ENCODE results near the gene LTB4R2.

The LTB4R2 gene

DNA sequence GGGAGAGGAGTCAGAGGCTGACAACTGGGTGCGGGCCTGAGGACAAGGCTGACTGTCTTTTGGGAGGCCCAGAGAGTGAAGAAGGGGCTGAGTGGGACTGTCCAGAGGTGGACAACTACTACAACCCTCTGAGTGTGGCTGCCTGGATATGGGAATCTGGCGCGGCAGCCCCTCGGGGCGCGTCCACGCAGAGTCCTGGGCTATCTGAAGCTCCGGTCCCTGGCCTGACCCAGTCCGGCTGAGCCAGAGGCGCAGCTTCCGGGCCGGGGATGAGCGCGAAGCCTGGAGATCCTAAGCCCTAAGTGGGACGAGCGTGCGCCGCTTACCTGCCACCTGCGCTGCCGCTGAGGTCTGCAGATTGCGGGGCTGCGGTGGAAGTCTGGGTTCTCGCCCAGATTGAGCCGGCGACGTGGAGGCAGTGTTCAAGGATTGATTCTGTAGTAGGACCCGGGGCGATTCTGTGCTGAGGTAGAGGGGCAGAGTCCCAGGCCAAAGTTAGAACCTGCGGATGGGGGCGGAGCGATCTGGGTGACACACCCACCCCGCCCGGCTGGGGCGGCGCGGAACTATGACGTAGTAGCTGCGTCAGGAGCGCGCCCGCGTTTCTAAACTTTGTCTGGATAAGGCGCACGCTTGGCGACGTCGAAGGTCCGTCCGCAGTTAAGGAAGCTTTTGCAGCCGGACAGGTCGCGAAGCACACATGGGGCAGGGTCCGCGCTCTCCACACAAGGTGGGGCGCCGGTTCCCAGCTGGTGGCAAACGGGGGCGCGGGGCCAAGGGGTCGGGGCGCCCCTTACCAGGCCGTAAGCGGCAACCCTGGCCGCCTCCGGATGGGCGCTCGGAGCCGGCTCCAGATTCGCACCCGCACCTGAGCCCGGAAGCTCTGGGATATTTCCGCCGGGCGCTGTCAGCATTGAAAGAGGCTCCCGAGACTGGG, 10.4 kb upstream of the LTB4R2 start, which contains the start of the genes DHRS1 and NOP9:
DHRS1 (minus strand) TSS at position 526 of the 937 bp plus-strand sequence. CDS start 674 bp downstream, outside the sequence.
NOP9 (plus strand) TSS at position 596 of the 937 bp plus-strand sequence; CDS start at position 701, 105 bp downstream.
- TF ChIP-seq ZNF274 (IDR thresholded peaks at IDR 0.05; ENCODE audit: low read depth, low read length) = no peak

DNA sequence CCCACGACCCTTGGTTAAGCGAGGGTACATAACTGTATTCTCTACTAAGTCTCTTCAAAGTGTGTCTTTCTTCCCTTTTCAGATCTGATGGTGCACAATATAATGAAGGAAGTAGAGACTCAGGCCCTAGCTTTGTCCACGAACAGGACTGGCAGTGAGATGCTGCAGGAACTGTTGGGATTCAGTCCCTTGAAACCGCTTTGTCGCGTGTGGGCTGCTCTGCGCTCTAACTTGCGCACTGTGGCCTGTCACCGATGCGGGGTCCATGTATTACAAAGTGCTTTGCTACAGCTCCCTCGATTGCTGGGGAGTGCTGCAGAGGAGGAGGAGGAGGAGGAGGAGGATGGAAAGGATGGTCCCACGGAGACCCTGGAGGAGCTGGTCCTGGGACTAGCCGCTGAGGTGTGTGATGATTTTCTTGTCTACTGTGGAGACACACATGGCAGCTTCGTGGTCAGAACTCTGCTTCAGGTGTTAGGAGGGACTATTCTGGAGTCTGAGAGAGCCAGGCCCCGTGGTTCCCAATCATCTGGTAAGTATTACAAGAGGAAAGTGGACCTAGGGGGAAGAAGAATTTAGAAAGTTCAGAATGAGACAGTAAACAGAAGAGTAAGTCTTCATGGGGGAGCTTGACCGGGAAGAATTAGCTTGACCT, 9.5 kb upstream of the LTB4R2 start:
- TF ChIP-seq ZNF274 (IDR thresholded peaks at IDR 0.05; ENCODE audit: low read depth, low read length) = no peak
- peak overlapping the region; percentile 96 for H3K4me3 ChIP-seq (ENCODE audit: low read length)

More for the DNA sequence above, 10.4 kb upstream of the LTB4R2 start, which contains the start of the genes DHRS1 and NOP9:
- H3K4me3 ChIP-seq (ENCODE audit: low read length) = peak within 1 kb of the TSS; percentile 96

DNA sequence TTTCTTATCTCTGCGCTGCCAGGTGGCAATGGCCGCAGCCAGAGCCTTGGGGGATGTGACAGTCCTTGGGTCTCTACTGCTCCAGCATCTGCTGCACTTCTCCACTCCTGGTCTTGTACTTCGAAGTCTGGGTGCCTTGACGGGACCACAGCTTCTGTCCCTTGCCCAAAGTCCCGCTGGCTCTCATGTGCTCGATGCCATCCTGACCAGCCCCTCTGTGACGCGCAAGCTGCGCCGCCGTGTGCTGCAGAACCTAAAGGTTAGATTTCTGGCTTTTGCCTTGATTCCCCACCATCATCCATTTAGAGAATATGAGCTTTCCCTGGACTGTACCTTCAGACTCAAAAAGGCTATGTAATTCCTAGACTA, 5.9 kb upstream of the LTB4R2 start:
- no peak for TF ChIP-seq ZNF274 (IDR thresholded peaks at IDR 0.05; ENCODE audit: low read depth, low read length)
- H3K4me3 ChIP-seq (ENCODE audit: low read length) = no peak overlapping the region

GRCh38 chr14:24307156-24307574, 2.8 kb upstream of the LTB4R2 start:
- H3K4me3 ChIP-seq (ENCODE audit: low read length) = no peak overlapping the region

DNA sequence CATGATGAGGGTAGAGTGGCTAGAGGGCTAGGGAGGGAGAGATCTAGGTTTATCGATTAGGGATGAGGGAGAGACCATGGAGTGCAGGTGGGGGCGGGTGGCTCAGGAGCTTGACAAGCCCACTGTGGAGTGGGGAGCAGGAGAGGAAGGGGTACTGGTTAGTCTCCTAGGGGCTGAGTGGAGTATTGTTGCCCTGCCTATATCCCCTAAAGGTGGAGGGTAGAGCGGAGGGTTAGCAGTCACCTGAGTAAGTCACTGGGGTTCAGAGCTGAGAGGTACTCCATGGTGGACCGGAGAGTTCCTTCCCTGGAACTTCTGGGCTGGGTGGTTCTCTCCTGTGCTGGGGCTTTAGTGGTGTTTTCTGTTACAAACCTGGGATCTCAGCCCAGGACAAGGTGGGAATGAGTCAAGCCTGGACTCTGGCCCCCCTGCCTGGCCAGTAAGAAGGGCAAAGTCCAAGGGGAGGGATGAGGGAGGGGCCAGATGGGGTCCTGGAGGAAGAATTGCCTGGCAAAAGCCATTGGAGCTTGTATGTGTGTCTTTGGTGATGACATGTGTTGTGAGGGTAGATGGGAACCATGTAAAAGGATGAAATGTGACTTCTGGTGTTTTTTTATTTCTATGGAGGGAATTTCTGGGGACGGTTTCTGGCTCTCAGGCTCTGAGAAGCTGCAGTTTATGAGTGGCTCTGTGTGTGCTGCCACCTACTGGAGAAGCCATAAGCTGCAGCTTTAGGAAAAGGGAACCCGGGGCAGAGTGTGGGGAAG, 2.2 kb upstream of the LTB4R2 start, which contains the start of gene CIDEB:
CIDEB (minus strand) TSS at position 403 of the 767 bp plus-strand sequence; CDS start at position 284, 119 bp downstream.
- no peak for TF ChIP-seq ZNF274 (IDR thresholded peaks at IDR 0.05; ENCODE audit: low read depth, low read length)
- no peak within 1 kb of the TSS for H3K4me3 ChIP-seq (ENCODE audit: low read length)

More at GRCh38 chr14:24307156-24307574, 2.8 kb upstream of the LTB4R2 start:
- no peak for TF ChIP-seq ZNF274 (IDR thresholded peaks at IDR 0.05; ENCODE audit: low read depth, low read length)

DNA sequence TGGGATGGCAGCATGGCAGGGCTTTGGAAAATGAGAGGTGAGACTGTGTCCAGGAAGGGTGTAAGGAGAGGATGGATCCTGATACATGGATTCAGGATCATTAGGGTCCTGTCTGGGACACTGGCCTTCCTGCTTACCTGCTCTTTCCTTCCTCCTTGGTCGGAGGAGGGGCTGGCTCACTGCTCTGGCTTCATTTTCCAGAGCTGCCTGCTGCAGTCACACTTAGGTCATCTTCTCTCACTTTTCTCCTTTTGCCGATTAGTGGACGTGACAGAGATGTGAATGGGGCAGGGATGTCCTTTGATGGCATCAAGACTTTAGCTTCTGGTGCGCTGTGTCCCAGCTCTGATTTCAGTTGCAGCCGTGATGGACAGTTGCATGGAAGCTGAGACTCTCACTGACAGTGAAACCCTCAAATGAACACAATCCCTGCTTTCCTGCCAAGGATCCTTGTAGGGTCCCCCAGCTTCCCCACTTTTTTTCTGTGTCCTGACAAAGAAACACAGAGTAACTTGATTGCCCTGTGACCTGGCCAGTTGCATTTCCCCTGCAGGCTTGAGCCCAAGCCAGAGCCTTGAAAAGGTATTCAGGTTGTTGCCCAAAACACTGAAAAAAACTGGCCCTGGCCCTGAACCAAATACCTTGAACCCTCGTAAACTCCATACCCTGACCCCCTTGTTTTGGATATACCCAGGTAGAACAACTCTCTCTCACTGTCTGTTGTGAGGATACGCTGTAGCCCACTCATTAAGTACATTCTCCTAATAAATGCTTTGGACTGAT, 1.4 kb upstream of the LTB4R2 start:
- no peak for TF ChIP-seq ZNF274 (IDR thresholded peaks at IDR 0.05; ENCODE audit: low read depth, low read length)
- no peak overlapping the region for H3K4me3 ChIP-seq (ENCODE audit: low read length)

GRCh38 chr14:24310265-24310645, 315 bp downstream of the LTB4R2 start:
- no peak for TF ChIP-seq ZNF274 (IDR thresholded peaks at IDR 0.05; ENCODE audit: low read depth, low read length)
- H3K4me3 ChIP-seq (ENCODE audit: low read length) = peak overlapping the region; percentile 51; the same call in 1 of the 2 replicates

- TF ChIP-seq ZNF274 (IDR thresholded peaks at IDR 0.05; ENCODE audit: low read depth, low read length) = no peak
- peak within 1 kb of the TSS; percentile 51; the same call in 1 of the 2 replicates for H3K4me3 ChIP-seq (ENCODE audit: low read length)
These were observed 985 bp downstream of the LTB4R2 start, which contains the start of gene LTB4R for GRCh38 chr14:24310646-24311604. Gene LTB4R, plus strand, starts transcription at chr14:24311502. Its CDS starts 4,150 bp downstream, at chr14:24315652.

DNA sequence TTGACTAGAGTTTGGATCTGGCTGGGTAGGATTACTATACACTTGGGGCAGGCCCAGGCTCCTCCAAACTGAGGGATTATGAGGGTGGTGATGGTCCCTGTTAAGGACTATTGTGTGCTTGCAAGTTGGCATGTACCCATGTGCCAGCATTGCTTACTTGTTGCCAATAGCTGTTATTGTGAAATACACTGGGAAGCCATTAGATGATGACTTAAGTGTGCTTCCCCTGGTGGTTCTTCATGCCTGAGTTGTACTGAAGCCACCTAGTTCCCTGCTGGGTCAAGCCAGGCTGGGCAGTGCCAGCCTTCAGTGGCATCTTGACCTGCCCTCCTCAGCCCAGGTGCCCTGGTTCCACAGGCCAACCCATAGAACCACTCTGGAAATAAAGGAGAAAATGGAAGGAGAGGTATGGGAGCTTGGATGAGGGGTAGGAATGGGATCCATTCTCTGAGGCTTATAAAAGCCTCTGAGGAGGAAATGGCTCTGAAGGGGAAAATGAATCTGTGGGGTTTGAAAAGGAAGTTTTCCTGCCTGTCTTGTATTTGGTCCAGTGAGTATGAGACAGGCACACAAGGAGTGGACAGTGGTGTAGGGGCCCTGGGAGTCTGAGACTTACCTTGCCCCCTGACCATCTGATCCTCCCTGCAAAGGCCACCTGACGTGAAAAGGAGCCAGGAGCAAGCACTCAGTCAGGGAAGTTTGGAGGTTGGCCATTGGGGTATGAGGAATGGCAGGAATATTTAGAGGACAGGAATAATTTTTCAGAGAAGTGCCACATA, 2.1 kb downstream of the LTB4R2 start:
- H3K4me3 ChIP-seq (ENCODE audit: low read length) = peak overlapping the region; percentile 51; the same call in 1 of the 2 replicates
- TF ChIP-seq ZNF274 (IDR thresholded peaks at IDR 0.05; ENCODE audit: low read depth, low read length) = no peak

DNA sequence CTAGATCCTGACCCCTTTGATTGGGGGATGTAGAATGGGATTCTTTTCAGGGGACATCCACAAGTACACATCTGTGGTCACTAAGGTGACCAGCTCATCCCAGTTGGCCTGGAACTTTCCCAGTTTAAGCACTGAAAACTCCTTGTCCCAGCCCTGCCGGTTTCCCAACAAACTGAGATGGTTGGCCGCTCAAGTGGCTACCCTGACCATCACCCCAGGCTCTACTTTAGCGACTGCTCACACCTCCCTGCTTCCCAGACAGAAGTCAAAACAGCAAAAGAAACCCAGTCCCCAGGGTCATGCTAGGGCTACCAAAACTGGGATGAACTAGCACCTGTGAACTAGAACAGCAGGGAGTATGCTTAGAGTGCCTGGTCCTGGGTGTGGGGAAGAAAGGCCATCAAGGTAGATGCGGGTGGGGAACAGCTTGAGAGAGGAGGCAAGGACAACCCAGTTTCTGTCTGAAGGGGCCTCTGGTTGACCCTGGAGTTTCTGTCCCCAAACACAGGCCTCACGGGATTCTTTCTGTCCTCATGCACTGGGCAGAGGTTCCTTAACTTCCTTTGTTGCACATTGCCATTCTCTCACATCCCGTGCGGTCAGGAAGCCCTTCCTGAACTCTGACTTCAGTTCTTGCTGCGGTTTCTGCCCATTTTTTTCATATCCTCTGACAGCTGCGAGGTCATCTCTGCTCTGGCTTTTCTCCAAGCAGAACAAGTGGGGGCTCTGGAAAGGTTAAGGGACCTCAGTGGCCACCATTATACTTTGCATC, 3.0 kb downstream of the LTB4R2 start:
- no peak for TF ChIP-seq ZNF274 (IDR thresholded peaks at IDR 0.05; ENCODE audit: low read depth, low read length)
- peak overlapping the region; percentile 51; the same call in 1 of the 2 replicates for H3K4me3 ChIP-seq (ENCODE audit: low read length)
